OCI-LY7 (cell line): ENCODE data around the gene FUT3. TPM values are rescaled to one million over a fixed set of nuclear protein-coding genes. Genes with fewer than 3 reads are reported as not detected.

Source experiments
- BruUV-seq: library from RNA; stranded (reverse); fragments of 400-500 nt; replicated peaks from 2 replicates; lab custom pipeline; 2021; lab: Mats Ljungman, UMichigan
- CTCF ChIA-PET: fragments of 300-600 bp; sonication (Branson Sonifier 250); formaldehyde crosslinking; loops from one replicate; lab custom pipeline; 2022; ENCODE audit warnings: antibody characterized with exemption; ENCODE audit not compliant: unreplicated experiment; lab: Charles Lee
- POLR2A ChIA-PET: fragments of 300-600 bp; sonication (Branson Sonifier 250); formaldehyde crosslinking; loops from one replicate; lab custom pipeline; 2022; ENCODE audit warnings: antibody characterized with exemption; lab: Charles Lee
- DNase-seq: peaks from one replicate; pipeline ENCODE4 v3.0.0-alpha.2; 2015; ENCODE audit warnings: low spot score
- H2AFZ ChIP-seq: fragments of 200-600 bp; sonication (generic), shearing (Covaris generic); 2 replicates; pipeline ENCODE4 v1.6.1; 2014; ENCODE audit warnings: mild to moderate bottlenecking, antibody characterized with exemption, low read length, moderate library complexity
- H3K27ac ChIP-seq: fragments of 200-600 bp; sonication (generic); 2 replicates; pipeline ENCODE4 v1.5.1; 2014; ENCODE audit warnings: mixed run types, low read depth, mild to moderate bottlenecking, moderate library complexity, low read length, inconsistent platforms; ENCODE audit not compliant: poor library complexity, severe bottlenecking
- H3K36me3 ChIP-seq: fragments of 200-600 bp; sonication (generic); 2 replicates; pipeline ENCODE4 v1.6.1; 2014; ENCODE audit warnings: mild to moderate bottlenecking, antibody characterized with exemption, low read length, moderate library complexity, mixed read lengths; ENCODE audit not compliant: insufficient read depth
- H3K4me1 ChIP-seq: fragments of 200-600 bp; sonication (generic); 2 replicates; pipeline ENCODE4 v1.5.1; 2014; ENCODE audit warnings: mild to moderate bottlenecking, low read length; ENCODE audit not compliant: insufficient read depth, poor library complexity, severe bottlenecking
- H3K4me2 ChIP-seq: fragments of 200-600 bp; sonication (generic); 2 replicates; pipeline ENCODE4 v1.6.1; 2014; ENCODE audit warnings: mild to moderate bottlenecking, low read length
- H3K4me3 ChIP-seq: fragments of 200-600 bp; sonication (generic); 2 replicates; pipeline ENCODE4 v1.5.1; 2014; ENCODE audit warnings: mild to moderate bottlenecking, low read depth, low read length; ENCODE audit not compliant: poor library complexity, severe bottlenecking
- H3K79me2 ChIP-seq: fragments of 200-600 bp; sonication (generic); 2 replicates; pipeline ENCODE4 v1.6.1; 2016; ENCODE audit warnings: low read depth, mild to moderate bottlenecking, low read length, moderate library complexity, mixed read lengths; ENCODE audit not compliant: insufficient read depth
- H3K9me2 ChIP-seq: fragments of 200-600 bp; sonication (generic); 2 replicates; pipeline ENCODE4 v1.6.1; 2016; ENCODE audit warnings: mild to moderate bottlenecking, low read length, mixed read lengths; ENCODE audit not compliant: insufficient read depth
- H3K9me3 ChIP-seq: fragments of 200-600 bp; sonication (generic); 2 replicates; pipeline ENCODE4 v1.6.1; 2014; ENCODE audit warnings: mild to moderate bottlenecking, mixed run types, low read length, mixed read lengths
- H4K20me1 ChIP-seq: fragments of 200-600 bp; sonication (generic); 2 replicates; pipeline ENCODE4 v1.6.1; 2014; ENCODE audit warnings: mild to moderate bottlenecking, antibody characterized with exemption, low read length, moderate library complexity, mixed read lengths; ENCODE audit not compliant: insufficient read depth
- EZH2phosphoT487 ChIP-seq: fragments of 200-600 bp; sonication (generic); IDR thresholded peaks from 2 replicates; pipeline ENCODE4 v1.6.1; 2018; ENCODE audit warnings: low read depth, borderline replicate concordance, mild to moderate bottlenecking, mixed run types, antibody characterized with exemption, low read length, moderate library complexity, mixed read lengths
- intact Hi-C: fragments of 100-400 bp; cut with micrococcal nuclease; formaldehyde crosslinking; loops from one replicate; pipeline ENCODE4 v1.10.0; 2022; ENCODE audit not compliant: unreplicated experiment
- total RNA-seq, 2 experiments: library from RNA; depleted of rRNA in 1 of 2; stranded (reverse); fragments of >200 nt in 1 of 2; shearing (Covaris generic) in 1 of 2; gene quantifications; 2 replicates each; pipeline ENCODE4 v1.2.3, GENCODE V29; 2014 to 2022
- TF ChIP-seq, protein P1 (sequence below): fragments of 200-600 bp; sonication (generic); conservative IDR thresholded peaks from 2 replicates; pipeline ENCODE4 v1.5.1; 2014; ENCODE audit warnings: mild to moderate bottlenecking, antibody characterized with exemption, low read length, moderate library complexity, mixed read lengths

FUT3 gene
- total RNA-seq, 2 experiments from 2014 or later, result 0.47 TPM; not detected in 1

DNA sequence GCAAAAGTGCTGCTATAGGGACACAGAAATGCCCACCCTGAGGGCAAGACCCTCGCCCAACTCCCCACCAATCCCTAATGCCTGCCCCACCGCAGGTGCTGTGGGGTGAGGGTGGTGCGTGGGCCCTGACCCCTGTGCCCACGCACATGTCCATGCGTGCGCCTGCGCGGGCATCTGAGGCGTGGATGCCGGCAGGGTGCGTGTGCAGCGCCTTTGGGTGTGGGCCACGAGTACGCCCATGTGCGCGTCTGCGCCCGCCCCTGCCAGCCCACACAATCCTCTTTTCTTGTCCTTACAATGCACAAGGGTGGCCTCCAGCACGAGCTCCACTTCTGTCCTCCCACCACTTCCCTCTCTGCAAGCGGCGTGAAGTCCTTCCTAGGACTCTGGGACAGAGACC, 26.1 kb downstream of the FUT3 start:
- no peak for DNase-seq
- Histone ChIP-seq H3K4me3 (no peak overlapping the region), H3K9me2 (no peaks in the 10 kb centered on the region), H3K4me2 (no peak overlapping the region), H2AFZ (no peak overlapping the region), H3K79me2 (no peaks in the 10 kb centered on the region), H3K27ac (no peak overlapping the region), H4K20me1 (no peaks in the 10 kb centered on the region), H3K4me1 (peaks cover 47% of the 10 kb centered on the region), H3K36me3 (no peaks in the 10 kb centered on the region), H3K9me3 (no peaks in the 10 kb centered on the region)
- CTCF ChIA-PET, result interaction anchor here (1.0 kb wide), 1 partner anchor 21 kb away, joined by 3 read pairs; no protein-coding TSS in a partner anchor
- no TSS peak for BruUV-seq
- POLR2A ChIA-PET, result no interaction called here
- TF ChIP-seq EZH2phosphoT487, result no peak
- TF ChIP-seq, protein P1, sequence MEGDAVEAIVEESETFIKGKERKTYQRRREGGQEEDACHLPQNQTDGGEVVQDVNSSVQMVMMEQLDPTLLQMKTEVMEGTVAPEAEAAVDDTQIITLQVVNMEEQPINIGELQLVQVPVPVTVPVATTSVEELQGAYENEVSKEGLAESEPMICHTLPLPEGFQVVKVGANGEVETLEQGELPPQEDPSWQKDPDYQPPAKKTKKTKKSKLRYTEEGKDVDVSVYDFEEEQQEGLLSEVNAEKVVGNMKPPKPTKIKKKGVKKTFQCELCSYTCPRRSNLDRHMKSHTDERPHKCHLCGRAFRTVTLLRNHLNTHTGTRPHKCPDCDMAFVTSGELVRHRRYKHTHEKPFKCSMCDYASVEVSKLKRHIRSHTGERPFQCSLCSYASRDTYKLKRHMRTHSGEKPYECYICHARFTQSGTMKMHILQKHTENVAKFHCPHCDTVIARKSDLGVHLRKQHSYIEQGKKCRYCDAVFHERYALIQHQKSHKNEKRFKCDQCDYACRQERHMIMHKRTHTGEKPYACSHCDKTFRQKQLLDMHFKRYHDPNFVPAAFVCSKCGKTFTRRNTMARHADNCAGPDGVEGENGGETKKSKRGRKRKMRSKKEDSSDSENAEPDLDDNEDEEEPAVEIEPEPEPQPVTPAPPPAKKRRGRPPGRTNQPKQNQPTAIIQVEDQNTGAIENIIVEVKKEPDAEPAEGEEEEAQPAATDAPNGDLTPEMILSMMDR, result no peak
- intact Hi-C loops, result no loop called here

DNA sequence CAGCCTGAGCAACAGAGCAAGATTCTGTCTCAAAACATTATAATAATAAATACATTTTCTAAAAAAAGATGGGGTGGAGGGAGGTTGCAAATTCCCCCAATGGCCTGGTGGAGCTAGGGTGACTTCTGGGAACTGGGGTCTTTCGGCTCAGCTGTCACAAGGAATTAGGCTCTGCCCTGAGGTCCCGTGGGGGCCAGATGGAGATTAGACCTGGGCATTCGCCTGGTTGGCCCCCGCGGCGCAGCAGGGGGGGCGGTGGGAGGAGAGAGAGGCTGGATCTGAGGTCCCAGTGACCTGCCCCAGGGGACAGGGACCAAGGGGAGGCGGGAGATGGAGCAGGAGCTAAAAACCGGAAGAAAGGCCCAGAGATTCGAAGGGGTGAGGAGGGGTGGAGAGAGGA, 26.5 kb downstream of the FUT3 start:
- H2AFZ ChIP-seq, result no peak overlapping the region
- no peaks in the 10 kb centered on the region for H3K36me3 ChIP-seq
- no peak overlapping the region for H3K4me2 ChIP-seq
- ChIA-PET CTCF (interaction anchor here (1.0 kb wide), 1 partner anchor 20 kb away, joined by 3 read pairs; no protein-coding TSS in a partner anchor), POLR2A (no interaction called here)
- intact Hi-C loops, result no loop called here
- H3K4me1 ChIP-seq, result peaks cover 44% of the 10 kb centered on the region
- BruUV-seq, result no TSS peak
- no peaks in the 10 kb centered on the region for H3K79me2 ChIP-seq
- H3K4me3 ChIP-seq, result no peak overlapping the region
- no peaks in the 10 kb centered on the region for H3K9me3 ChIP-seq
- no peaks in the 10 kb centered on the region for H4K20me1 ChIP-seq
- H3K9me2 ChIP-seq, result no peaks in the 10 kb centered on the region
- no peak for DNase-seq
- H3K27ac ChIP-seq, result no peak overlapping the region
- TF ChIP-seq EZH2phosphoT487, result no peak
- TF ChIP-seq, protein P1, result no peak

DNA sequence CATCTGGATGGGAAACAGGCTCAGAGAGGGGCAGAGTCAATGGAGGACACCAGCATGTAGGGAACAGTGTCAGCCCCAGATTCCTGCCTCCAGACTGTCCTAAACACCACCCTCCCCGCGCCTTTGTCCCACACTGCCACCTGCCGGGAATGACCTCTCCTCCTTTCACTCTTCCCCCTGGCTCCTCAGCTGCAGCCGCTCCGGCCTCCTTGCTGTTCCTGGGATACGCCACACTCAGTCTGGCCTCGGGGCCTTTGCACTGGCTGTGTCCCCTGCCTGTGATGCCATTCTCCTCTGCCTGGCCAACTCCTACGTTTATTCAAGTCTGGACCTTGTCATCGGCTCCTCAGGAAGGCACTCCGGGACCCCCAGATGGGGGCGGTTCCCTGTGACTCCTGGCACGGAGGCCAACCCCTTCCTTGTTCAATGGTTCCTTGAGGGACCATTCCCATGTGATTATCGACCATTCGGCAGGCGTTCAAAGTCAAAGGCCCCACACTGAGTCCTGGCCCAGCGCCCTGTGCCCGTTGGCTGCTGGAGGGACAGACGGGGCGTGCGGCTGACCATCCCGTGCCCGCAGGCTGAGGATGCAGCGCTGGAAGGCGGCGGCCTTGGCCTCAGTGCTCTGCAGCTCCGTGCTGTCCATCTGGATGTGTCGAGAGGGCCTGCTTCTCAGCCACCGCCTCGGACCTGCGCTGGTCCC, 27.5 kb downstream of the FUT3 start:
- Histone ChIP-seq H3K36me3 (no peaks in the 10 kb centered on the region), H3K79me2 (no peaks in the 10 kb centered on the region), H3K9me3 (no peaks in the 10 kb centered on the region), H2AFZ (no peak overlapping the region), H4K20me1 (no peaks in the 10 kb centered on the region), H3K4me2 (no peak overlapping the region), H3K4me3 (no peak overlapping the region), H3K27ac (no peak overlapping the region), H3K4me1 (peaks cover 34% of the 10 kb centered on the region), H3K9me2 (no peaks in the 10 kb centered on the region)
- CTCF ChIA-PET, result no interaction called here
- POLR2A ChIA-PET, result no interaction called here
- intact Hi-C loops, result no loop called here
- no TSS peak for BruUV-seq
- no peak for DNase-seq
- no peak for TF ChIP-seq EZH2phosphoT487
- TF ChIP-seq, protein P1, result peak; percentile 51
